GM21526 (cell line): ENCODE data around the gene TMEM86B.

Experiments
- ATAC-seq: cut with Tn5 transposase; IDR thresholded peaks from one replicate; pipeline ENCODE4 v1.9.1; 2021; ENCODE audit warnings: moderate library complexity; ENCODE audit not compliant: unreplicated experiment, low FRiP score

The TMEM86B gene

DNA sequence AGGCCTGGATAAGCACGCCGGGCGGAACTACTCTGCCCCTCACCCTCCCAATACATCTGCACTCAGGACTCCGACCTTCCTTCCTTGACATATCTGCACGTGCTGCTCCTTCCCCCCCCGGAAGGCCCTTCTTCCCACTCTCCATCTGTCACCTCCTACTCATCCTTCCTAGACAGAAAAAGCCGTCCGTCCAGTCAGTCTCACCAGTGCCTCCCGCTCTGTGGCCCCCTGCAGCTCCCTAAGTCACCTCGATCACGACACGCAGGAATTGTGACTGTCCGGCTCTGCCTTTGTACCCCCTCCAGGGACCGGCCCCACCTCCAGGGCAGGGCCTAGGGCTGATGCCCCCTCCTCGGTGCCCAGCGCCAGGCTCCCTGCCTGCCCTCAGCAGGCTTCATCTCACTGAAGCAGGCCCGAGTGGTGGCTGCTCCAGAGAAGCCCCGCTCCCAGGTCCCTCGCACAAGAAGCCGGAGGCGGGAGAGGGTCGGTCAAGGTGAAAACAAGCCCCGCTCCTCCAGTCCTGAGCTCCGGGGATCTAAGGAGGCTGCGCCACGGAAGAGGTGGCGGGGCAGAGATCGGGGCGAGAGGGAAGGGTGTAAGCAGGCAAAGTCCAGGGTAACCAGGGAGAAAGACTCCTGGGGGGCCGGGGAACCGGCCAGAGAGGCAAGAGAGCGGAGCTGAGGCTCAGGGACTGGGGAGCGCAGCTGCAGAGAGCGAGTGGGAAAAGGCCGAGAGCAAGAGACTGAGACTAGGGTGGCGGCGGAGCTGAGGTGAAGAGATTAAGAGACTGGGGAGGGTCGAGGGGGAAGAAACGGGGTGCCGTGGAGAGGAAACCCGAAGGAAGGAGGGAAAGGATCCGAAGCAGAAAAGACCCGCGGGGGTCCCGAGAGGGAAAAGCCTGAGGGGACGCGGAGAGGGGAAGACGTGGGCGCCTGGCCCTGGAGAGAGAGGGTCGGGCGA is 29.2 kb upstream of the TMEM86B start:
- no peak for ATAC-seq

DNA sequence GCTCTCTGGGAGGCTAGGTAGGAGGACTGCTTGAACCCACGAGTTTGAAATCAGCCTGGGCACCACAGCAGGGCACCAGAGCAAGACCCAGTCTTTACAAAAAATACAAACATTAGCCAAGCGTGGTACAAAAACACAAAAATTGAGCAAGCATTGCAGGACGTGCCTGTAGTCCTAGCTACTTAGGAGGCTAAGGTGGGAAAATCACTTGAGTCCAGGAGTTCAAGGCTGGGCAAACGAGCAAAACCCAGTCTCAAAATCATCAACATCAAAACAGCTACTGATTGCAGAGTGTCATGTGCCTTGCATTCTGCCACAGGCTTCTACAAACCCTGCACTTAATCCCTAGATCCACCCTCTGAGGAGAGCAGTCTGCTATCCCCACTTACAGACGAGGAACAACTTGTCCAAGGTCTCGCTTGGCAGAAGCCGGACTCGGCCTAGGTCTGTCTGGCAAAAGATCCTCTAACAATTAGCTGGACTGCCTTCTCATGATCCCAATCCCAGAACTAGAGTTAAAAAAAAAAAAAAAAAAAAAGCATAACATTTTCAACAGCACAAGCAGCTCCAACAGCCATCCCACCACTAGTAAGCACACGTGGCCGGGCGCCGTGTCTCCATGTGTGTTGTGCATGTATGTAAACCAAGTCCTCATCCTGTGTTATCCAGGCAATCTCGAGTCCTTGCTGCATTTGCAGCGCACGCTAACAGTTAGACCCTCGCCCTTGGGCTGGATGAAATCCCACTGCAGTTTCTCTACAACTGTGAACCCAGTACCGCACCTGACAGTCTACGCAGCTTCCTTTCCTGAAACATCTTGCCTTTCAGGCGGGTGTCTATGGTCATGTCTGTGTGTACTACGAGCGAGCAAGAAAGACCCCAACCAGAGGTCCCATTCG is 28.2 kb upstream of the TMEM86B start:
- ATAC-seq: no peak

DNA sequence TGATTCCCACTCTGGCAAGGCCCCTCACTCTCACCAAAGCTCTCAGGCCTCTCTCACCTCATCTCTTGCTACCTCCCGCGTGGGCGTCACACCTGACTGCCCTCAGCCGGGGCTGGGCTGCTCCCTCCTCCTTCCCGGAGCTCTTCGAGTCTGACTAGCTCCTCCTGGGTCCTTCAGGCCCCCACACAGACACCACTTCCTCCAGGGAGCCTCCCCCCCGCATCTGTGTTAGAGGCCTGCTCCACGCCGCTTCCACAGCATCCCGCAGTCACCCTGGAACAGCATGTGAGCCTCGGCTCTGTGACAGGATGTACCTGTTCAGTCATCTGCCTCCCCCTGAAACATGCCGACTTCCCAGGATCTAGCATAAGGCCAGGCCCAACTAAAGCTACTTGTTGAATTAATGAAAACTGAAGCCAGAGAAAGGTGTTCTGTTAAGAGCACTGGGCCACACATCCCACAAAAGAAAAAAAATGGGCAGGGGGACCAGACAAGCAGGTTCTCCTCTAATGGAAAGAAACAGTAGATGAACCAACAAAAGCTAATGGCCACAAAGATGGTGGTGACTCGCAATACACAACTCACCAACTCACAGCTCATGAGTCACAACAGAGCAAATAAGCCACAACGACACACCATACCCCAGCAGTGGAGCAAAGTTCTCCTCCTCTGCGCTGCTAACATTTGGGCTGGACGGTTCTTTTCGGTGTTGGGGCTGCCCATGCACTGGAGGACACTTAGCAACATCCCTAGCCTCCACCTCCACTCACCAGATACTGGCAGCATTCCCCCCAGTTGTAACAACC is 27.3 kb upstream of the TMEM86B start:
- ATAC-seq: no peak

DNA sequence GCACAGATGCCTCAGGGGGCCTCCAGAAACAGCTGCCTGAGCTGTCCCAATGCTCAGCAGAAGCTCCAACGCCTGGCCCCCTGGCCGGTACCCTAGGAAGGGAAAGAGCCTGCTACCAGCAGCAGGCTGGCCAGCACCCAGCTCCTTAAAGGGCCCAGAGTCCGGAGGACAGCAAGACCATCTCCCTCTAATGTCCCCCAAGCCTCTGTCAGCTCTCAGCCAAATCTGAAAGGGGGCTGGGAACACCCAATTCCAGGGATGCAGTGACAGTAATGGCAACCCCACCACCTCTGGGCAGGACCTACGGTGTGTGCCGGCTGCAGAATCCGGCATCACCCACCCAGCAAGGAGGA is 26.0 kb upstream of the TMEM86B start:
- ATAC-seq: no peak

DNA sequence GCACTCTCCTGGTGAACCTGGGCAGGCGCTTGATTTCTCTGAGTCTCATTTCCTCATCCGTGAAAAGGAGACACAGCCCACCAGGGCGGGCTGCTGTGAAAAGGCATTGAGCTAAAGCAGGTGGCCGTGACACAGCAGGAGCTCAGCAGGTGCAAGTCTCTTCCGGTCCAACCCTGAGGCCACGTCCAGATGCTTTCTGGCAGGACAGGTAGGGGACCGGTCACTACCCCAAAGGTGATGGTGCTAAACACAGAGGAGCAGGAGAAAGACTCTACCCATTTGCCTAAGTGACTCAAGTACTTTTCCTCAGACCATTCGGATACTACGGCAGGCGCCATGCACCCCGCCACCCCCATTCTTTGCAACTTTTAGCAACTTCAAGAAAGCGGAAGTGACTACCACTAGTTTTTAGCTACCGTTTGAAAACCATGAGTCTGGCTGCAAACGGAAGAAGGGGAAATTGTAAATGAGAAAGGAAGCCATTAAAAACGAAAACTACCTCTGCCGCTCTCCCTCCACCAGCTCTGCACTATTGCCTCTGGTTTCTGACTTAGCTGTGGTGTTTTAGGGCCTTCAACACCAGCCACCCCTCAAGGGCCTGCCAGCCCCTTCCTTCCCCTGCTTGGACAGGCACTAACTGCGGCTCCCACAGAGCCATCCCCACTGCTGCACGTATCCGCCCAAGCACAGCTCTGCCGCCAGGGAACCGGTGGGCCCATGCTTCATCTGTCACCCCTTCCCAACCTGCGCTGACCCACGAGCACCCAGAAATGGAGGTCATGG is 25.5 kb upstream of the TMEM86B start:
- ATAC-seq: peak; percentile 41

DNA sequence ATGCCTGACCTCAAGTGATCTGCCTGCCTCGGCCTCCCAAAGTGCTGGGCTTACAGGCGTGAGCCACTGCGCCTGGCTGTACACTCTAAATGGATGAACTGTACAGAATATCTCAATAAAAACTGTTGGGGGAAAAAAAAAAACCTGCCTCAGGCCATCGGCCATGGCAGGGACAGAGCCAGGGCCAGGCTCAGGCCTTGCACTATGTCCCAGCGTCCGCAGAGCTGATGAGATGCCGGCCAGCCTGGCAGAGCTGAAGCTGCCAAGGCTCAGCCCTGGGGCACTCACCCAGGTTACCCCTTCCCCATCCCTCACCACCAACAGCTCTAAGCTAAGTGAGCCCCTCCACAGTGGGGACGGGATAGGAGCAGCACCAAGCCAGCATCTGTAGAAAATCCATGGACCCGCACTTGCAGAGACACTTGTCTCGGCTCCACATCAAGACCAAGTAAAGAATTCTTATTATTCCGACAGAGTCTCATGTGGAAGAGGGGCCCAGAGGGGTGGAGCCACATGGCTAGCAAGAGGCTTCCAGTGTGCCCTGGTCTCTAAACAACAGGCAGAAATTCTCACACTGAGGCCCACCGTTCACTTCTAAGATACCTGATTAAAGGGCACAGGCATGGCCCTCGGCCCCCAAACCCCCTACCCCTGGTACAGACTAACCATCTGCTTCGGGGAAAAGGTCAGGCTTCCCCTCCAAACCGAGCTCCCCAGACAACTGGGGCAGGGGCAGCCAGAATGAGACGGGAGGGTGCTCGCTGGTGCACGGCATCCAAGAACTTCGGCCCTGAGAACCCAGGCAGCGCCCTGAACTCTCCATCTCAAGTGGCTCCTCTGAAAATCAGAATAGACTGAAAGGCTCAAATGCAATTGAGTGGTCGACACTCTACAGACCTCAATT is 24.4 kb upstream of the TMEM86B start:
- ATAC-seq: no peak

DNA sequence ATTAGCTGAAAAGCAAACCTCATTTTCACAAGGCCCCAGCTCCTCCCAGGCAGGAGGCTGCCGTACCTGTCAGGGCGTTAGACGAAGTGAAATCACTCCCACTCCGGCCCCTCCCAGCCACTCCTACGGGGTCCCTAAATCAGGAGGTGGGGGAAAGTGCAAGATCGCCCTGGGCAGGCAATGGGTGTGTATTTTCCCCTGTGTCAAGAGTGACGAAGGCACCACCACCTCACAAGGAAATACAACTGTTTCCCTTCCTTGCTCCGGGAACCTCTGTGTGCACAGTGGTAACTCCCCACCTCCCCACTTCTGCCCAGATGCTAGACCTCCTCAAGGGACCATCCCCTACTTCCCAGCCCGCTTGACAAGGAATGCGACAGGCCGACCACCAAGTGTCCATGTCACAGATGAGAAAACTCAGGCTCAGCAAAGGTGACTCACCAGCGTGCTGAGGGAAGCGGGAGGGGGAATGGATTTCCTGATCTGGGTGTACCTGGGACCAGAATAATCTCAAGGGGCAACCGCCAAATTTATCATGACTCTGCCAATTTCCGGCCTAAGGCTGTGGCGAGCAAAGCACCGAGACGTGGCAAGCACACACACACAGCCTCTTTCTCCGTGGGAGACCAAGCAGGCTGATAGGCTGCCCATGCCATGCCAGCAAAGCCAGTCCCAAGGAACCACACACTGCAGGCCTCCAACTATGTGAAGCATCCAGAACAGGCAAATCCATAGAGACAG is 22.9 kb upstream of the TMEM86B start:
- ATAC-seq: no peak

DNA sequence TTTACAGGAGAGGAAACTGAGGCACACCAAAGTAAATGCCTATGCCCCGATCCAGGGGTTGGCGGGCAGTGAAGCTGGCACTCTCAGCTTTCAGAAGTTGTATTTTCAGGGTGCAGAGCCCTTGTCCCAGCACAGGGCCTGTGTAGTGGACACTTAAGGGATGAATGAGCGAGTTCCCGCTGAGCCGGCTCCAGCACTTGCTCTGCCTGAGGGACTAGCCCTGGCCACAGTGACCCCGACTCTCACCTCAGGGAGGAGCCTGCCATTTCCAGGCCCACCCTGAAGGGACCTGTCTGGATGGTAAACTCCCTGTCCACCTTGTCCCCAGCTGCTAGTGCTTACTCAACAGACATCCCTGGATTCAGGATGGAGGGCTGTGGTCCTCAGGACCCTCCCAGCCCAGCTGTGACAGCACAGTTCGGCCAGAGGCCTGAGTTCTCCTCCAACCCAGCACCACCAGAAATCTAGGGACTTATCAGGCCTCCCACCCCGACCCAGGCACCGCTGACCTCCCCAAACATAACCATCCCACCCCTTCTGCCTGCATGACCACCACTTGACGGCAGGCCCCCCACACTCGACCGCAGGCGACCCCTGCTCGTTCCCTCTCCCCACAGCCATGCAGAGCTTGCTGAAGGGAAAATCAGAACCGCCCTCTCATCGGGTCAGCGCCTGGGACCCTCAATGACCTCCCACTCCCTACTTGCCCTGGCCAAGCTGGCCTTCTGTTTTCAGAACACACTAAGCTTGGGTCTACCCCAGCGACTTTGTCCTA is 21.9 kb upstream of the TMEM86B start:
- ATAC-seq: no peak

DNA sequence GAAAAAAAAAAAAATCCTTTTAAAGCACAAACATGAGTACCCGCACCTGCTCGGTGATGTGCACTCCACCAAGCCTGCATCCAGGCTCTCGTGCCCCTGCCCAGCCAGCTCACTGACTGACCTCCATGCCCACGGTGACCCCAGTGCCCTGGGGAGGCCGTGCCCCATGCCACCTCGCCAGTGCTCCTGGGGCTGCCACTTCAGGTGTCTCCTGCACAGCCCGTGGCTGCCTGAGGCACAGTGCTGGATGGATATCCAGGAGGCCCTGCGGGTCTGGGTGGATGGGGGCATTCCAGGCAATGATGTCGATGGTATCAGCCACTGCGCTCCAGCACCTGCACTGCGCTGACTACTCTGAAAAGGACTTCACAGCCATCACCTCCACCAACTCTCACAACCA is 21.3 kb upstream of the TMEM86B start:
- no peak for ATAC-seq

DNA sequence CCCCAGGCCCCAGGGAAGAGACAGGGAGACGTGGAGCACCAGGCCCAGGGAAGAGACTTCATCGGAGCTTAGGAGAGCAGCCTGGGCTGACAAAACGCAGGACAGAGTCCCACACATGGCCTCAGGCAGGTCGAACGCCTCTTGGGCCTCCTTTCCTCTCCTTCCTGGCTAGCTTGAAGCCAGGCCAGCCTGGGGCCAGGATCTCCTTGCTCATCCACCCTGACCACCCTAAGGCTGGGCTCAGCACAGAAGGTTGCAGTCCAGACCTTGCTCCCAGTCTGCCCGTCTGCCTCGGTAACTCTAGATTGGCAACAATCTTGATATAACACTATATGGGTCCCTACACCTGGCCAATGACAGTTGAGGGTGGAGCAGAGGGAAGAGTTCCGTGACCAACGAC is 20.1 kb upstream of the TMEM86B start:
- ATAC-seq: no peak

DNA sequence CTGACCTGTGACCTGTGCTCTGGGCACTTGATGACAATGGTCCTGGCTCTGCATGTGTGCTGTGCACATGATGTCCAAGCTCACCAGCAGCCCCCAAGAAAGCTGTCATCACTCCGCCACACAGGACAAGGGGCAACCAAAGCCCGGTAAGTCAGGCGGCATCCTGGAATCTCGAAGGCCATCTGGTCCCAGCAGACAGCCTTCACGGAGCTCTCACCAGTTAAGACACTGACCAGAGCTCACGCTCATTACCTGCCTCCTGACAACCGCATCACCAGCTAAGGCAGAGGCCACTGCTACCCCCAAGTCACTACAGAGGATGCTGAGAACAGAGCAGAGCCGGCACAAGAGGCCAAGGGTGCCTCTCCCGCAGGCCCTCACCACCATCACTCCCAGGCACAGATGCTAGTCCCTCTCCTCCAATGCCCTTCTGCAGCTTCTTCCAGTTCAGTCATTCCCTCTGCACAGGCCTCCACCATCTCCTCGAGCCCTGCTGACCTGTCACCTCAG is 19.7 kb upstream of the TMEM86B start:
- no peak for ATAC-seq

DNA sequence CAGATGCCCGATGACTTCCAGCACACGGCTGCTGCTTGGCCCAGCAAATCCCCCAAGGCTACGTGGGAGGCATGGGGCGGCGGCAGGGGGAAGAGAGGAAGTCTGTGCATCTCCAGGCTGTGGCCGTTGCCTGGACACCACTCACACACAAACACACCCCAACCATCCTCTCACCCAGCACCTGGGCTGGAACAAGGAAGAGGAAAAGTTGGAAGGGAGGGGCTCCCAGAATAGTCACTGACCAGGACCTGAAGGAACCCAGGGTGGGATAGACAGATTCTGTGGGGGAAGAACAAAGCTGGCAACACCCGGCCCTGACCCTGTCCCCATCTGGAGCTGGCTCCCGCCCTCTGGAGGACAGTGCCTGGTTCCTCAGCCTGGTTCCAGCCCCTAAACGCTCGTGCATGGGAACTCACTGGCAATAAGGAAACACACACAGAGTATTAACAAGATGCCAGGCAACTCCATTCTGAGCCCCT is 19.1 kb upstream of the TMEM86B start:
- ATAC-seq: no peak

DNA sequence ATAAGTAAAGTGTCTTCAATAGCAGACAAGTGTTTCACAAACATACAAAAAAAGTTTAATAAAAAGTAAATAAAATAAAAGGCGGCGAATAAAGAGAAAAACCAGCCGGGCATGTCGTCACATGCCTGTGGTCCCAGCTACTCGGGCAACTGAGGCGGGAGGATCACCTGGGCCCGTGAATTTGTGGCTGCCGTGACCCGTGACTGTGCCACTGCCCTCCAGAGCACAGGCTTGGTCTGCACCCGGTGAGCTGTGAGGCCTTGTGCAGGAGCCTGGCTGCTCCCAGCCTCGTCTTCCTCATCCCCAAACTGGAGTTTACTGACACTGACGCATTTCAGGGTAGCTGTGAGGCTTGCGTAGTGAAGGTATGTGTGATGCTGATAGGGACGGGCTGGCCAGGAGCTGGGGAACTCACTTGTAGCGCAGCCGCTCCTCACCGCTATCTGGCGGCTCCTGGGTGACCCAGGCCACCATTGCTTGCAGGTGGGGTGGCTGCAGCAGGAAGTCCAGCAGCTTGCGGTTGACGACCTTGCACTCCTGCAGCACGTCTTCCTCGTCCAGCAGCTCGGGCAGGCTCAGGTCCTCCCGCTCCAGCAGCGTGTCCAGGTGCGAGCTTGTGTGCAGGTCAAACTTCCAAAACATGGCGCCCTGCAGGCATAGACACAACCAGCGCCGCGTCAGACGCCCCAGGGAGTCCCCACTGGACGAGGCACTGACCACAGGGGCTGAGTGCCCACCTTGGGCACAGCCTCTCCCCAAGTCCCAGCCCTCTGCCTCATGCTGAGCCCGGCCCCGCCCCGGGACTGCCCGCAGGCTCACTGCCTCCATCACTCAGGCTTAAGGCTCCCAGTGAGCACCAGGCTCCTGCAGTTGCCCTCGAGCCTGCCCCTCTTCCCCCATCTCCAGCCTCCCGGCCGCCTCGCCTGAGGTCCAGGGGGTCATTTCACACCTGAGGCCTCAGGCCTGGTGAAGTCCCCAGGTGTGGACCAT is 18.2 kb upstream of the TMEM86B start:
- ATAC-seq: no peak

DNA sequence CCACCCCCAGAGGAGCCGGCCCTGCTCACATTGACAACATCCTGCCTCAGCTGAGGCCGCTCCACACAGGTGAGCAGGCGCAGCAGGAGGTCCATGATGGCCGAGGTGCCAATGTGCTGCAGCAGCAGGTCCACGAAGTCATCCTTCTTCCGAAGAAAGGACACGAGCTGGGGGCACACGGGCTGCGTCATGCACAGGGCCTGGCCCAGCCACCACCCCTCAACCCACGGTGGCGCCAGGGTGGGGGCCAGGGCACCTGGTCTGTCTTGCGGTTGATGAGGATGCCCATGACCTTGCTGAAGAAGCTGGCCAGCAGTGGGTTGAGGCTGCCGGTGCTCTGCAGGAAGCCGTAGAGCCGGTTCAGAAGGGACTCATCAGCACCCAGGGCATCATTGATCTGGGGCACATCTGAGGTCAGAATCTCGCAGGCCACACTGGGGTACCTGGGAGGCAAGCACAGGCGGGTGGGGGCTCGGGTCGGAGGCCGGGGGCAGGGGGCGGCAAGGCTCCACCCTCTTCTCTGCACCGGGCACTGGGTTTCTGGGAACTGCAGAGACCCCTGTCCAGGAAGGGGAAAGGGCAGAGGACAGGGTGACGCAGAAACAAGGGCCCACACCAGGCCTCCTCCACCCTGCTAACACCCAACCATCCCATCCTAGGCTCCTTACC is 16.8 kb upstream of the TMEM86B start:
- ATAC-seq: no peak

DNA sequence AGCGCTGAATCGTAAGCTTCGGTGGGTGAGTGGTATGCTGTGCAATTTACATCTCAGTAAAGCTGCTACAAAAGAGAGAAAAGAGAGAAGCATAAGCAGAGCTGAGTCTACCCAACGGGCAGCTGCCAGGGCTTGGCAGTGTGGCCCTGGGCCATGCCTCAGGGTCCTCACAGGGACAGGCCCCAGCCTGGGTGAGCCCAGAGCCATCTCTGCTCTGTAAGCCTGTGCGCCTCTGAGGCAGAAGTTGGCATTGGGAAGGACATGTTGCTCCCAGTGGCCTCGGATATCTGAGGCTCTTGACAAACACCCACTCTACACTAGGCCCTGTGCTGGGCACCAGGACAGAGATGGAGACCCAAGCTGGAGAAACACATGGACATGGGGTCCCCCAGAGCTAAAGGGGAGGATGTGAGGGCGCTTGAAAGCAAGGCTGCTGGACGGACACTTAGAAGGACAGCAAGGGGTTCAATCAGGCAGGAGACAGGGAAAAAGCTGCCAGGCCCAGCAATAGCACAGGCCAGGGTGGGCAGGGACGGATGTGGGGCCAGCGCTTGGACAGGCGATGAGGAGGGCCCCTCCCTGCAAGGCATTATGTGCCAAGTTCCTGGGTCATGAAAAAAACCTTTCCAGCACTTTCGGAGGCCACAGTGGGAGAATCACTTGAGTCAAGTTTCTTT is 15.6 kb upstream of the TMEM86B start:
- ATAC-seq: no peak
